Lower leg skin (tissue), 3 donors: Measurements from ENCODE around the gene SRP68.

Experiments used
- CTCF ChIP-seq, 3 donors: fragments of 450-650 bp; IDR thresholded peaks; one replicate each; pipeline ENCODE4 v1.5.1; 2016; ENCODE audit warnings: antibody characterized with exemption in 3 of 3, mild to moderate bottlenecking in 3 of 3, moderate library complexity in 2 of 3
- POLR2A ChIP-seq, 2 donors: fragments of 450-650 bp; IDR thresholded peaks; one replicate each; pipeline ENCODE4 v1.6.1; 2016 to 2017; ENCODE audit warnings: antibody characterized with exemption in 2 of 2, mild to moderate bottlenecking in 1 of 2, moderate library complexity in 1 of 2

- TF ChIP-seq CTCF (IDR thresholded peaks at IDR 0.05) (no peak), POLR2A (IDR thresholded peaks at IDR 0.05) (no peak)
Observed at GRCh38 chr17:76076765-76077583, 4.7 kb upstream of the SRP68 start.
